CD4-positive, alpha-beta memory T cell (primary cell): Measurements from ENCODE around the gene MEX3B. TPM values are rescaled to one million over a fixed set of nuclear protein-coding genes. Genes with fewer than 3 reads are reported as not detected.
"Not testable (repeated sequence)": the region's sequence is repeated elsewhere in the genome, so short reads cannot be mapped to it uniquely, and the experiment has no call there.

ENCODE experiments used
- CTCF ChIA-PET: fragments of 350-600 bp; sonication (Branson Sonifier 250); formaldehyde crosslinking; loops from one replicate; lab custom pipeline; 2021; ENCODE audit warnings: inconsistent platforms; ENCODE audit not compliant: partially characterized antibody; lab: Charles Lee
- POLR2A ChIA-PET: fragments of 350-600 bp; sonication (Branson Sonifier 250); formaldehyde crosslinking; loops from one replicate; lab custom pipeline; 2021; ENCODE audit not compliant: partially characterized antibody; lab: Charles Lee
- DNase-seq, 5 donors: peaks; one replicate each; pipeline versions ENCODE4 v3.0.0 to v3.0.0-alpha.2; 2020 to 2022; ENCODE audit warnings: mixed read lengths in 1 of 5
- H3K27ac ChIP-seq: one replicate; pipeline ENCODE4 v1.7.0; 2013; ENCODE audit warnings: low read depth, low read length
- H3K27me3 ChIP-seq: 2 replicates; pipeline ENCODE4 v1.7.0; 2013; ENCODE audit warnings: mild to moderate bottlenecking, low read length, moderate library complexity; ENCODE audit not compliant: insufficient read depth
- H3K36me3 ChIP-seq: 2 replicates; pipeline ENCODE4 v1.7.0; 2013; ENCODE audit warnings: mild to moderate bottlenecking, low read length, moderate library complexity; ENCODE audit not compliant: insufficient read depth
- H3K4me1 ChIP-seq: 2 replicates; pipeline ENCODE4 v1.7.0; 2013; ENCODE audit warnings: mild to moderate bottlenecking, low read length, moderate library complexity; ENCODE audit not compliant: insufficient read depth
- H3K4me3 ChIP-seq, 2 donors: one replicate each; pipeline ENCODE4 v1.7.0; 2013; ENCODE audit warnings: low read length in 2 of 2, mild to moderate bottlenecking in 1 of 2
- H3K9me3 ChIP-seq, 2 donors: one replicate each; pipeline ENCODE4 v1.7.0; 2013; ENCODE audit warnings: low read length in 2 of 2, control low read depth in 1 of 2; ENCODE audit not compliant: control insufficient read depth in 1 of 2
- H3K27ac Mint-ChIP-seq, 7 donors: one replicate each; pipeline ENCODE4 v1.8.0; 2020 to 2021; ENCODE audit warnings: mixed read lengths in 7 of 7, mild to moderate bottlenecking in 6 of 7, inconsistent platforms in 3 of 7, moderate library complexity in 3 of 7
- H3K27me3 Mint-ChIP-seq, 2 donors: one replicate each; pipeline ENCODE4 v1.8.0; 2020 to 2021; ENCODE audit warnings: mixed read lengths in 2 of 2
- H3K36me3 Mint-ChIP-seq, 2 donors: one replicate each; pipeline ENCODE4 v1.8.0; 2020 to 2021; ENCODE audit warnings: mixed read lengths in 2 of 2, inconsistent platforms in 1 of 2, mild to moderate bottlenecking in 1 of 2
- H3K4me1 Mint-ChIP-seq, 4 donors: one replicate each; pipeline ENCODE4 v1.8.0; 2020 to 2021; ENCODE audit warnings: mixed read lengths in 4 of 4, mild to moderate bottlenecking in 1 of 4
- H3K4me3 Mint-ChIP-seq, 8 donors: one replicate each; pipeline ENCODE4 v1.8.0; 2020 to 2021; ENCODE audit warnings: mixed read lengths in 8 of 8, mild to moderate bottlenecking in 7 of 8, moderate library complexity in 6 of 8, inconsistent platforms in 3 of 8
- H3K9me3 Mint-ChIP-seq, 8 donors: one replicate each; pipeline ENCODE4 v1.8.0; 2020 to 2021; ENCODE audit warnings: mixed read lengths in 8 of 8, mild to moderate bottlenecking in 5 of 8, inconsistent platforms in 3 of 8, moderate library complexity in 1 of 8
- intact Hi-C: fragments of 100-400 bp; cut with micrococcal nuclease; formaldehyde crosslinking; loops from one replicate; pipeline ENCODE4 v1.15.1; 2023
- polyA plus RNA-seq, 2 donors: library from polyadenylated mRNA; unstranded; fragments of 300-500 nt; fragmentation: Illumina TruSeq; gene quantifications; one replicate each; pipeline ENCODE4 v1.2.3, GENCODE V29; 2021
- total RNA-seq, 2 experiments: library from RNA; stranded (reverse); gene quantifications; one replicate each; pipeline ENCODE4 v1.2.3, GENCODE V29; 2021

The MEX3B gene
- total and polyA plus RNA-seq, 4 experiments from 2014 or later = 1.6 TPM; not detected in 2

DNA sequence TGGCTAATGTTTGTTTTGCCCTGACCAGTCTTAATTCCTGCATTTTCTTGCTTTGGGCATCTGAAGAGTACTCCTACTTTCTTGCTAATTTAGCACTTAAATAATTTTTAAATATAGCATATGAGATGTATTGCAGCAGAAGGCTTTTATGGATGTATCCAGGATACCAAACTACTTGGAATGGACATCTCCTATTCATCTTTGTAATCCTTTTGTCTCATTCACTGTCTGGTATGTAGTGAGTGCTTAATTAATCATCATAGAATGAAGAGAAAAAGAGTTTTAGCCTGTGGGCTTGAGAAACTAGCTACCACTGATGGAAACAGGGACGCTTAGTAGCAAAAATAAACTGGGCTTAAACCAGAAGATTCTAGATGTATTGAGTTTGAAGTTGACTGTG is 40.6 kb downstream of the MEX3B start:
- Mint-ChIP-seq H3K4me3 (no peak overlapping the region), H3K27ac (no peak overlapping the region), H3K4me1 (no peaks in the 10 kb centered on the region), H3K9me3 (peaks cover 0 to 9% (median 5%) of the 10 kb centered on the region in 8 donors), H3K36me3 (no peaks in the 10 kb centered on the region), H3K27me3 (peaks cover 3 to 19% of the 10 kb centered on the region in 2 donors)
- CTCF ChIA-PET = no interaction called here
- POLR2A ChIA-PET = no interaction called here
- no peaks in the 10 kb centered on the region for H3K9me3 ChIP-seq
- no peak overlapping the region for H3K4me3 ChIP-seq
- no peak overlapping the region for H3K27ac ChIP-seq
- H3K36me3 ChIP-seq = no peaks in the 10 kb centered on the region
- no peaks in the 10 kb centered on the region for H3K27me3 ChIP-seq
- H3K4me1 ChIP-seq = no peaks in the 10 kb centered on the region
- intact Hi-C loops = no loop called here
- no peak for DNase-seq

DNA sequence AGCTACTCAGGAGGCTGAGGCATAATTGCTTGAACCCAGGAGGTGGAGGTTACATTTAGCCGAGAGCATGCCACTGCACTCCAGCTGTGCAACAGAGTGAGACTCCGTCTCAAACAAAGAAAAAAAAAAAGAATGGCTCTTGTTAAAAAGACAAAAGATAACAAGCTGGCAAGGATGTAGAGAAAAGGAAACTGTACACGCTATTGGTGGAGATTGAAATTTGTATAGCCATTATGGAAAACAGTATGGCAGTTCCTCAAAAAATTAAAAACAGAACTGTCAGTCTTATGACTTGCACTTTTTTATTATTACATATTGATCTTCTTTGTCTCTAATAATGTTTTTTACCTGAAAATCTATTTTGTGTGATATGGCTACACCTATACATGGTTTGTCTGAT is 41.9 kb downstream of the MEX3B start:
- H3K4me3 Mint-ChIP-seq = no peak overlapping the region
- POLR2A ChIA-PET = no interaction called here
- peaks cover 3 to 10% of the 10 kb centered on the region in 2 donors for H3K27me3 Mint-ChIP-seq

DNA sequence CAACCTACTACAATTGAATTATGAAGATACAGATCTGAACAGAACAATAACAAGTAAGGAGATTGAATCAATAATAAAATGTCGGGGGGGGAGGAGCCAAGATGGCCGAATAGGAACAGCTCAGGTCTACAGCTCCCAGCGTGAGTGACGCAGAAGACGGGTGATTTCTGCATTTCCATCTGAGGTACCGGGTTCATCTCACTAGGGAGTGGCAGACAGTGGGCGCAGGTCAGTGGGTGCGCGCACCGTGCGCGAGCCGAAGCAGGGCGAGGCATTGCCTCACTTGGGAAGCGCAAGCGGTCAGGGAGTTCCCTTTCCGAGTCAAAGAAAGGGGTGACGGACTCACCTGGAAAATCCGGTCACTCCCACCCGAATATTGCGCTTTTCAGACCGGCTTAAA is 50.7 kb downstream of the MEX3B start:
- H3K9me3 Mint-ChIP-seq = peaks cover 0 to 34% (median 23%) of the 10 kb centered on the region in 8 donors
- H3K27ac ChIP-seq, H3K9me3 ChIP-seq, H3K4me1 Mint-ChIP-seq, H3K27ac Mint-ChIP-seq, H3K4me1 ChIP-seq, DNase-seq, H3K27me3 Mint-ChIP-seq, H3K27me3 ChIP-seq, H3K36me3 ChIP-seq, intact Hi-C loops, CTCF ChIA-PET, H3K4me3 ChIP-seq, POLR2A ChIA-PET: not testable (repeated sequence)
- peak overlapping the region in 5 of 8 donors; percentile 1 to 65 (median 15) for H3K4me3 Mint-ChIP-seq
- peaks cover 3 to 14% of the 10 kb centered on the region in 2 donors for H3K36me3 Mint-ChIP-seq

More for the DNA sequence above, 41.9 kb downstream of the MEX3B start:
- CTCF ChIA-PET = no interaction called here
- Histone ChIP-seq H3K9me3 (no peaks in the 10 kb centered on the region), H3K27me3 (no peaks in the 10 kb centered on the region), H3K4me1 (no peaks in the 10 kb centered on the region), H3K4me3 (no peak overlapping the region), H3K27ac (no peak overlapping the region), H3K36me3 (no peaks in the 10 kb centered on the region)
- Mint-ChIP-seq H3K4me1 (no peaks in the 10 kb centered on the region), H3K9me3 (peaks cover 0 to 9% (median 5%) of the 10 kb centered on the region in 8 donors), H3K27ac (no peak overlapping the region), H3K36me3 (no peaks in the 10 kb centered on the region)
- intact Hi-C loops = no loop called here
- no peak for DNase-seq

DNA sequence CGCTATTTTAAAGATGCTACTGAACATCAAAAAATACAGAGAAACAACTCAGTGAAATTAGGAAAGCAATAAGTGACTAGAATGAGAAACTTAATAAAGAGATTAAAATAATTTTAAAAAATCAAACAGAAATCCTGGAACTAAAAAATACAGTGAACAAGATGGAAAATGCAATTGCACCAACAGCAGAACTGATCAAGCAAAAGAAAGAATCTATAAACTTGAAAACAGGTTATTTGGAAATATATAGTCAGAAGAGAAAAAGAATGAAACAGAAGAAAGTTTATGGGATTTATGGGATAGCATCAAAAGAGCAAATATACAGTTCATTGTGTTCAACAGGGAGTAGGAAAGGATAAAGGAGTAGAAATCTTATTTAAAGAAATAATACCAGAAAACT is 53.3 kb downstream of the MEX3B start:
- no peak overlapping the region for H3K4me3 Mint-ChIP-seq
- peaks cover 3 to 14% of the 10 kb centered on the region in 2 donors for H3K36me3 Mint-ChIP-seq
- POLR2A ChIA-PET = no interaction called here
- CTCF ChIA-PET = no interaction called here
- H3K9me3 ChIP-seq = peaks cover 0 to 4% of the 10 kb centered on the region in 2 donors
- no peaks in the 10 kb centered on the region for H3K27me3 ChIP-seq
- H3K4me1 ChIP-seq = no peaks in the 10 kb centered on the region
- H3K36me3 ChIP-seq = no peaks in the 10 kb centered on the region
- intact Hi-C loops = no loop called here
- H3K4me3 ChIP-seq = no peak overlapping the region
- H3K27ac ChIP-seq = no peak overlapping the region
- no peak for DNase-seq
- peaks cover 4 to 12% of the 10 kb centered on the region in 2 donors for H3K27me3 Mint-ChIP-seq
- peaks cover 0 to 43% (median 26%) of the 10 kb centered on the region in 8 donors for H3K9me3 Mint-ChIP-seq
- H3K4me1 Mint-ChIP-seq = no peaks in the 10 kb centered on the region
- H3K27ac Mint-ChIP-seq = no peak overlapping the region

Other genes starting within 250 kb of the MEX3B start
- 10 to 100 TPM; 19.9 to 23.1 TPM for gene EFL1, start 216.7 kb upstream of the MEX3B start, total RNA-seq
- gene EFL1, start 216.7 kb upstream of the MEX3B start, polyA plus RNA-seq = 10 to 100 TPM in 1 of 2 donors, 1 to 10 TPM in 1; 9.3 to 23.8 TPM
- 1 to 10 TPM; 1.7 to 2.7 TPM for gene SAXO2, start 216.8 kb upstream of the MEX3B start, total RNA-seq
- under 1 TPM in 1 of 2 donors, not detected in 1; 0.26 TPM for gene SAXO2, start 216.8 kb upstream of the MEX3B start, polyA plus RNA-seq